Endometrium (tissue), 2 donors: ENCODE data around the gene CD19.
"Not testable (repeated sequence)": the region's sequence is repeated elsewhere in the genome, so short reads cannot be mapped to it uniquely, and the experiment has no call there.

ENCODE experiments used
- FAIRE-seq: peaks from 2 replicates; lab custom pipeline; 2012; peaks lifted over from hg19 to GRCh38; lab: Jason Lieb, UNC
- donor health status: control.
- donor health status: control.

Gene CD19

DNA sequence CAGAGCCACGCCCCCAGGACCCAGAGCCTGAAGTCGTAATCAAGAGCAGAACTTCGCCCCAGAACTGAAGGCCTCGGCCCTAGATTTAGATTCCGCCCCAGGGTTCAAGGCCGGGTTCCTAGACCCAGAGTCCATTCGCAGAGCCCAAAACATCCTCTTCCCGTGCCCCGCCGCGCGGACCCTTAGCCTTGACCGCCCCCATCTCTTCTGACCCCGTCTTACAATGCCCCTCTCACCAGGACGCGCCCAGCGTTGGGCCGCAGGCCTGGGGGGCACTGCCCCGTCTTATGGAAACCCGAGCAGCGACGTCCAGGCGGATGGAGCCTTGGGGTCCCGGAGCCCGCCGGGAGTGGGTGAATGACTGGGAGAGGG, 5.0 kb downstream of the CD19 start:
- FAIRE-seq, result no peak

DNA sequence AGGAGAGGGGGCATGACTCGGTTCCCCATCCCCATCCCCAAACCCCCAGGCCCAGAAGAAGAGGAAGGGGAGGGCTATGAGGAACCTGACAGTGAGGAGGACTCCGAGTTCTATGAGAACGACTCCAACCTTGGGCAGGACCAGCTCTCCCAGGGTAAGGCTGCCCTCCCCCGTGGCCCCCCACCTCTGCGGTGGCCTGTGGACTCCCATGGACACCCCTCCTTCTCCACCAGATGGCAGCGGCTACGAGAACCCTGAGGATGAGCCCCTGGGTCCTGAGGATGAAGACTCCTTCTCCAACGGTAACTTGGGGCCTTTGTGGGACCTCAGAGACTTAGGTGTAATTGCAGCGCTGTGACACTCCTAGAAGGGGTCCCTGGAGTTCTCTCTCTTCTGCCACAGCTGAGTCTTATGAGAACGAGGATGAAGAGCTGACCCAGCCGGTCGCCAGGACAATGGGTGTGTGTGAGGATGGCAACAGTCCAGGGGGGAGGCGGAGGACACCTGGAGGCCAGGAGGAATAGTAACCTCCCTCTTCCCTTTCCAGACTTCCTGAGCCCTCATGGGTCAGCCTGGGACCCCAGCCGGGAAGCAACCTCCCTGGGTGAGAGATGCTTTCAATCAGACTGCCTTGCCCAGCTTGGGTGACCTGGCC, 5.6 kb downstream of the CD19 start:
- no peak for FAIRE-seq

DNA sequence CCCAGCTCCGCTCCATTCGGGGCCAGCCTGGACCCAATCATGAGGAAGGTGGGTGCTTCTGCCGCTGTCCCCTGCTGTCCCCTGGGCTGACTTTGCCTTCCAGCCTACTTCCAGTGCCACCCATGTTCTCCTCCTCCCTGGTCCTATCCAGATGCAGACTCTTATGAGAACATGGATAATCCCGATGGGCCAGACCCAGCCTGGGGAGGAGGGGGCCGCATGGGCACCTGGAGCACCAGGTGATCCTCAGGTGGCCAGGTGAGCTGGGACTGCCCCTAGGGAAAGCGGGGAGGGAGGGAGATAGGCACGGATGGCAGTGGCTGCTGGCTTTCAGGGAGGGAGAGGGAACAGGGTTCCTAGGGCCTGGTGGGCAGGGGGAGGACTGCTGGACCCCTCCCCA, 7.0 kb downstream of the CD19 start:
- no peak for FAIRE-seq

DNA sequence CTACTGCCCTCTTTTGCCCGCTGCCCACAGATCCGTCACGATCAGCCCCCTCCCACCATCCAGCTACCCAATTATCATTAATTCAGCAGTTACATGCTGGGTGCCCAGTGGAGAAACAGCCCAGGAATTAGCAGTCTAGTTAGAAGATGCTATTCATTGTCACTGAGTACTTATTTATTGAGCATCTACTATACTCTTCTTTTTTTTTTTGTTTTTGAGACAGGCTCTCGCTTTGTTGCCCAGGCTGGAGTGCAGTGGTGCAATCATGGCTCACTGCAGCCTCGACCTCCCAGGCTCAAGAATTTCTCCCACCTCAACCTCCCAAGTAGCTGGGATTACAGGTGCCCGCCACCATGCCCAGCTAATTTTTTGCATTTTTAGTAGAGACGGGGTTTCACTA, 8.1 kb downstream of the CD19 start:
- not testable (repeated sequence) for FAIRE-seq

DNA sequence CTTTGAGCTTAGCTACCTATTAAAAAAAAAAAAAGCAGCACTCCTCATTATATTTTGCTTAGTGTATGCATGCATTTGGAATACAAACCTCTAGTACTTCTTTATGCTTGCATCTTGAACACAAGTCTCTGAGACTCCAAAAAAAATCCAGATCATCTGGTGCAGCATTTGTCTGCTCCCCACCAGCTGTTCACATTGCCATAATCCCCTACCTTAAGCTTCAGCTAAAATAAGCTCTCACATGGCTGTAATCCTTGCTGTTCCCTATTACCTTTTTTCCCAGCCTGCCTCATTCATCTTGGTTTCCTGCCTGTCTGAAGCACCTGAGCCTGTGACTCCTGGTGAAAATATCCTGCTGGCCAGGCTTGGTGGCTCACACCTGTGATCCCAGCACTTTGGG, 11.5 kb downstream of the CD19 start:
- no peak for FAIRE-seq

DNA sequence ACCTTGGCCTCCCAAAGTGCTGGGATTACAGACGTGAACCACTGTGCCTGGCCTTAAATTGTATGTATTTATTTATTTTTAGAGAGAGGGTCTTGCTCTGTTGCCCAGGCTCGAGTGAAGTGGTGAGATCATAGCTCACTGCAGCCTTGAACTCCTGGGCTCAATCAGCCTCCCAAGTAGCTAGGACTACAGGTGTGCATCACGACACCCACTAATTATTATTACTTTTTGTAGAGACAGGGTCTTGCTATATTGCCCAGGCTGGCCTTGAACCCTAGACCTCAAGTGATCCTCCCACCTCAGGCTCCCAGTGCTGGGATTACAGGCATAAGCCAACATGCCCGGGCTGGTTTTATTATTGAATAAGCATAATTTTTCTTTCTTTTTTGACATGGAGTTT, 14.9 kb downstream of the CD19 start:
- no peak for FAIRE-seq

DNA sequence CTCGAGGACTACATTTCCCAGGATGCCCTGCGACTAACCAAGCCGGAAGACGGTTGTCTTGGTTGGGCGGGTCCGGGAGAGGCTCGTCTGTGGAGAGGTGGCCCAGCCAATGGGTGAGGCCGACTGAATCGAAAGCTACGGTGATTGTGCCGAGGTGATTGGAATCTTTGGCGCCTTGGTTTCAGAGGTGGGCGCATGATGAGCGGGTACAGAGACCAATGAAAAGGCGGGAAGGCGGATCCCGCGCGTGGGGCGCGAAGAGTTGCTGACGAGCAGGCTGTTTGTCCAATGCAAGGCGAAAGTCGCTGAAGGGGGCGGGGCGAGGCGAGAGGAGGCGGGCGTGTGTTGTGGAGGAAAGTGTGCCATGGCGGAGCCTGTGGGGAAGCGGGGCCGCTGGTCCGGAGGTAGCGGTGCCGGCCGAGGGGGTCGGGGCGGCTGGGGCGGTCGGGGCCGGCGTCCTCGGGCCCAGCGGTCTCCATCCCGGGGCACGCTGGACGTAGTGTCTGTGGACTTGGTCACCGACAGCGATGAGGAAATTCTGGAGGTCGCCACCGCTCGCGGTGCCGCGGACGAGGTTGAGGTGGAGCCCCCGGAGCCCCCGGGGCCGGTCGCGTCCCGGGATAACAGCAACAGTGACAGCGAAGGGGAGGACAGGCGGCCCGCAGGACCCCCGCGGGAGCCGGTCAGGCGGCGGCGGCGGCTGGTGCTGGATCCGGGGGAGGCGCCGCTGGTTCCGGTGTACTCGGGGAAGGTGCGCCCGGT, 19.1 kb downstream of the CD19 start, which contains the start of gene NFATC2IP:
TSS of gene NFATC2IP (plus strand) at position 290 of the 762 bp plus-strand sequence. CDS start at position 365, 75 bp downstream.
- FAIRE-seq, result peak; percentile 99

DNA sequence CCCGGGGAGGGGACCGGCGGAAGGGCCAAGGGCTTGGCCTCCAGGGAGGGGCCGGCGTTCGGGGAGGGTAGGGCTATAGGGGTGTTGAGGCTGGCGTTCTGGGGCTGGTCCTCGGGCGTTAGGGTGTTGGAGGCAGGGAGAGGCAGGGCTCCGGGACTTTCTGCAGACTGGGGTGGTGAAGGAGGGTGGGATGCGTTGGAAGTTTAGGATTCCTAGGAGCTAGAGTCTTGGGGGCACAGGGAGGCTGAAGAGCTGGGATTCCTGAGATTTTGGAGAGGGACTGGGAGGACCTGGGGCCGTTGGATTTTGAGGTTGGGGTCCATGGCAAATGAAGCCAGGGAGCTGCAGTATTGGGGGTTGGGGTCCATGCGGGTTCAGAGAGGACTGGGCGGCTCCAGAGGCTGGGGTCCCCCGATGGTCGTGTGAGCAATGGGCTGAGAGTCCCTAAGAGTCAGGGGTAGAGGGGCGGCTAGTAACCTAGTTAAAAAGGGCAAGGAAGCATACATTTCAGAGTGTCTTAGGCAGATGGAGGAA, 19.7 kb downstream of the CD19 start:
- FAIRE-seq, result no peak

DNA sequence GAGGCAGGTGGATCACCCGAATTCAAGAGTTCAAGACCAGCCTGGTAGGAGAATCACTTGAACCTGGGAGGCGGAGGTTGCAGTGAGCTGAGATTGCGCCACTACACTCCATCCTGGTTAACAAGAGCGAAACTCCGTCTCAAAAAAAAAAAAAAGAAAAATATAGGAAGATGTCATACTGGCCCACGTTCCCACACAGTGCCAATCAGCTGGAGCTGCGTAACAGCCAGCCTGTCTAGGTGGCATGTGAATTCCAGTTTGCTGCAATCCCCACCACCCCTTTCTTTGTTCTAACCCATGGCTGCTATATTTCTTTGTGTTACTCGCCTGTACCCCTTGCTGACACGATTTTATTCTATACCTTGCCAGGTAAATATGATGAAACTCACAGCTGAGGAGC, 26.4 kb downstream of the CD19 start:
- FAIRE-seq, result no peak

DNA sequence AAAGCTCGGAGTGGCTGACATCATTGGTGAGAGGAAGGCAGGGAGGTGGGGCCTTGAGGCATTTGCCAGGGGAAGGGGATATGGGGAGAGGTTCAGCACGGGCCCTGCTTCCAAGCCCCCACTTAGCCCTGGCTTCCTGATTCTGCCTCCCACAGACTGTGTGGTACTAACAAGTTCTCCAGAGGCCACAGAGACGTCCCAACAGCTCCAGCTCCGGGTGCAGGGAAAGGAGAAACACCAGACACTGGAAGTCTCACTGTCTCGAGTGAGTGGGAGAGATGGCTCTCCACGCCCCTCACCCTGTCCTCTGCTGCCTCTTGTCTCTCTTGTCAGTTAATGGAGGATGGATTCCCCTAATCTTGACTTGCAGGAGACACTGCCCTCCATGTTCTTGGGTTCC, 27.1 kb downstream of the CD19 start:
- no peak for FAIRE-seq

DNA sequence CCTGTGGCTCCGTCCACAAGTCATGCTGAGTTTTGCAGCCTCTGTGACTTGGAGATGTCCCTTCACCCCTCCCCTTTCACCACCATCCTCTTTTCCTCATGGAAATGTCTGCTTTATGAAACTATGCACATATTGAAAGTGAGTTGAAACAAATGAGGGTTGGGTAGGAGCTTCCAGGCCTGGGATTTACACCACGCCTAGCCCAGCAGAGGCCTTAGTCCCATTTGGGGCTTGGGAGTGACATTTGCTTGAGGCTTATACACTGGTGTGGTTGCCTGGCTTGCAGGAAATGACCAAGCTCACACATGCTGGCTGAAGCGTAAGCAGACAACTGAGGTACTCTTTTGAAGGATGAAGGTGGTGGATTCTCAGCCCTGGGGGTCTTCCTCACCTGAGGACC, 32.3 kb downstream of the CD19 start:
- FAIRE-seq, result no peak

DNA sequence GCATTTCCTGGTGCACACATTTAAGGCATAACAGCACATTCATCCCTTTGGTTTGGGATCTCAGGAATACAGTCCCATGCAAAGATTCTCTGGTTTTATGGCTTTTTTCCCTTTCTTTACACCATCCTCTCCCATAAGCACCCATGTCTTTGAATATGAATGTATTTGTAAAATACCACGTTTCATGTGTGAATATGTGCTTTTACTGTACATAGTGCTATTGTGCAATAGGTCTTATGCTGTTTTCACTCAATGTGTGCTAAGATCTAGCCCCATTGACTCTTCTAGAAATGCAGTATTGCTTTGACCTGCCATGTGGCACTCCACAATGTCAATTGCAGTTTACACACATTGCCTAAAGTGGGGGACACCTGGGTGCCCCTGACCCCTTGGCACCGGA, 32.7 kb downstream of the CD19 start:
- no peak for FAIRE-seq

DNA sequence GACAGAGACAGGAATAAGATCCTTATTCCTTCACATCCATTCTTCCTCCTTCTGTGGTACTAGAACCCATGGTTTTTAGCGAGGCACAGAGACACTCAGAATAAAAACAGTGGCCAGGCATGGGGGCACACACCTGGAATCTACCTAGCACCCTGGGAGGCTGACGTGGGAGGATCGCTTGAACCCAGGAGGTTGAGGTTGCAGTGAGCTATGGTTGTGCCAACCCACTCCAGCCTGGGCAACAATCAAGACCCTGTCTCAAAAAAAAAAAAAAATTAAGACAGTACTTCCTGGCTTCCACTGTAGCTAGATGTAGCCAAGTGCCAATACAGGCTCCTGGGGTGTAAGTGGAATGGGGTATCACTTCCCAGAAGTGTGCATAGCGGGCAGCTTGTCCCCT, 35.4 kb downstream of the CD19 start:
- FAIRE-seq, result no peak

DNA sequence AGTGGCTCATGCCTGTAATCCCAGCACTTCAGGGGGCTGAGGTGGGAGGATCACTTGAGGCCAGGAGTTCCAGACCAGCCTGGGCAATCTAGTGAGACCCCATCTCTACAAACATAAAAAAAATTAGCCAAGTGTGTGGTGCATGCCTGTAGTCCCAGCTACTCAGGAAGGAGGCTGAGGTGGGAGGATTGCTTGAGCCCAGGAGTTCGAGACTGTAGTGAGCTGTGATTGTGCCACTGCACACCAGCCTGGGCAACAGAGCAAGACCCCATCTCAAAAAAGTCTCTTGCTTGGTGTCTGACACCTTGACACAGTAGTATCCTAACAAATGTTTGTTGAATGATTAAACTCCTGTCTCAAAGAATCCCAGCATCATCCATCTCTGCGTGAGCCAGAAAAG, 37.9 kb downstream of the CD19 start:
- FAIRE-seq, result not testable (repeated sequence)

DNA sequence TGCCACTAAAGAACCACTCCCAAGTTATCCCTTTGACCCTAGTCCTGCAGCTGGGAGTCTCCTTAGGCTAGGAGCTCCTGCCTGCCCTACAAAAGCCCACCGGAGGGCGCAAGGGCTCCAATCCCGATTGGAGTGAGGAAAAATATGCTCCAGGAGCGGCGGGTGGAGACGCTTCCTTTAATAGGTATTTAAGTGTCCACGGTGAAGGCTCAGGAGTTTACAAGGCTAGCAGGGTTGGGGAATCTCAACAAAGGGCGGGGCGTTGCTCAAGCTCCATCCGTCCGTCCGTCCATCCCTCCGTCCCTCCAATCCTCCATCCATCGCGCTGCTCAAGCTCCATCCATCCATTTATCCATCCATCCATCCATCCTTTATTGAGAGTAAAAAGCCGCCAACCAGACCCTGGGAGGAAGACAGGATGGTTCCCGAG, 42.3 kb downstream of the CD19 start:
- FAIRE-seq, result no peak

DNA sequence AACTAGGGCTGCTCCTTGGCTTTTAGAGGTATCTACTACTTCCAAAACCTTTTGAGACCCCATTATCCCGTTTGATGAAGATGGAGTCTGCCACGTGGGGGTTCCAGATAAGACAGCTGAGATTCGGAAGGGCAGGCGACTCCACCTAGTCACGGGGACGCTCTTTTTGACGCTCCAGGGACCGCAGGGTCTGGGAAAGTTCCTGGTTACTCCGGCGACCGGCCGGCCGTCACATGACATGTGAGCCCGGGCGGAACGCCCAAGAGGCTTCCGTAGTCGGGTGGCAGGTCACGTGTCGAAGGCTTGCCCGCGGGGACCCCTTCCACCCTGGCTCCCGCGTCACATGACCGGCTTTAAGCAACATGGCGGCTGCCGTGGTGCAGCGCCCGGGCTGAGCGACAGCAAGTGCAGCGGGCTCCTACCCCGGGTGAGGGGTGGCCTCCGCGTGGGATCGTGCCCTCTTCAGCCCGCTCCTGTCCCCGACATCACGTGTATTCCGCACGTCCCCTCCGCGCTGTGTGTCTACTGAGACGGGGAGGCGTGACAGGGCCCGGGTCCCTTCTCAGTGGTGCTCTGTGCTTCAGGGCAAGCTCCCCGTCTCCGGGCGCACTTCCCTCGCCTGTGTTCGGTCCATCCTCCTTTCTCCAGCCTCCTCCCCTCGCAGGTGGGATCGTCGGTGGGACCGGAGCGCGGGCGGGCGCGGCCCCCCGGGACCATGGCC, 42.8 kb downstream of the CD19 start, which contains the start of gene SPNS1:
TSS of gene SPNS1 (plus strand) at position 342 of the 721 bp plus-strand sequence. CDS start at position 716, 374 bp downstream.
- peak; percentile 23 for FAIRE-seq

DNA sequence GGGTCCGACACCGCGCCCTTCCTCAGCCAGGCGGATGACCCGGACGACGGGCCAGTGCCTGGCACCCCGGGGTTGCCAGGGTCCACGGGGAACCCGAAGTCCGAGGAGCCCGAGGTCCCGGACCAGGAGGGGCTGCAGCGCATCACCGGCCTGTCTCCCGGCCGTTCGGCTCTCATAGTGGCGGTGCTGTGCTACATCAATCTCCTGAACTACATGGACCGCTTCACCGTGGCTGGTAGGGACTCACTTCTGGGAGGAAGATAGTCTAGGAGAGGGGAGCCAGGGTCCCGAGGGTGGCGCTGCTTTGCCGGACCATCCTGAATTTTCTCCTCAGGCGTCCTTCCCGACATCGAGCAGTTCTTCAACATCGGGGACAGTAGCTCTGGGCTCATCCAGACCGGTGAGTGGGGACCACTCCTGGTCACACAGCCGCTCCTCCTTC, 43.4 kb downstream of the CD19 start:
- no peak for FAIRE-seq

DNA sequence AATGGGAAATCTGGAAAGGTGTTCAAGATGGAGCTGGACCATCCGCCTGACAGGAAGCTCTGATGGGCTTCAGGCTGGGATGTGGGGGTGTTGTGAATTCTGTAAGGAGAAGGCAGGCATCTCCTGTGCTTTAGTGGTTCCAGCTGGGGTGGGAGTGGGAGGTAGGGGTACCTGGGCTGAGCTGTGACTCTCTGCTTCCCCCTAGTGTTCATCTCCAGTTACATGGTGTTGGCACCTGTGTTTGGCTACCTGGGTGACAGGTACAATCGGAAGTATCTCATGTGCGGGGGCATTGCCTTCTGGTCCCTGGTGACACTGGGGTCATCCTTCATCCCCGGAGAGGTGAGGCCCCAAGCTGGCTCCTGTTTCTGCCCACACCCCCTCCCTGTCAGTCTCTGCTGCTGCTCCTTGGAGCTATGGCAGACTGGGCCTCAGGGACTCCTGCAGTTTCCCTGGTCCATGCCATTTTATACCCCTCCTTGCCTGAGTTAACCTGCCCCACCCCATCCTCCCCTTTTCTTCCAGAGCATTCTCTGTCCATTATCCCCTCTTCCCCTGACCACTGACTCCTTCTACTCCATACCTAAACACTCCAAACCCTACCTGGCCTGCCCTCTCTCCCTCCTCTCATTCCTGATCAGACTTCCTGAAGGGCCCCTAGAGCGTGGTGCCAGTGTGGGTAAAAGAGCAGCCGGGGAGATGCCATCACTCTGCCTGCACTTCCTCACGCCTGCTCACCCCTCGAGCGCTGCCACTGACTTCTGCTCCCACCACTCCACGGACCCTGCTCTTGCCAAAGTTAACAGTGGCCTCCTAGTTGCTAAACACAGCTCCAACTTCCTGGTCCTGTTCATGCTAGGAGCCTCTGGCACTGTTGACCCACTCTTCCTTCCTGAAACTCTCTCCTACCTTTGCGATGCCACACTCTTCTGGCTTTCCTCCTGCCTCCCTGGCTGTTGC, 46.2 kb downstream of the CD19 start:
- FAIRE-seq, result no peak

DNA sequence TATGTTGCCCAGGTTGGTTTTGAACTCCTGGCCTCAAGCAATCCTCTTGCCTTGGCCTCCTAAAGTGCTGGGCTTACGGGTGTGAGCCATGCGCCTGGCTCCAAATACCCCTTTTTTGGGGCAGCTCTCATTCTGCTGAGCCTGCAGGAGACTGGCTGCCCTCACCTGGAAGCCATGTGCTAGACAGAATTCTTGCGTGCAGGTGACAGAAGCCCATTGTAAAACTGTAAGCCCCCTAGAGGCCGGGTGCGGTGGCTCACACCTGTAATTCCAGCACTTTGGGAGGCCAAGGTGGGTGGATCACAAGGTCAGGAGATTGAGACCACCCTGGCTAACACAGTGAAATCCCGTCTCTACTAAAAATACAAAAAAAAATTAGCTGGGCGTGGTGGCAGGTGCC, 48.6 kb downstream of the CD19 start:
- FAIRE-seq, result not testable (repeated sequence)

DNA sequence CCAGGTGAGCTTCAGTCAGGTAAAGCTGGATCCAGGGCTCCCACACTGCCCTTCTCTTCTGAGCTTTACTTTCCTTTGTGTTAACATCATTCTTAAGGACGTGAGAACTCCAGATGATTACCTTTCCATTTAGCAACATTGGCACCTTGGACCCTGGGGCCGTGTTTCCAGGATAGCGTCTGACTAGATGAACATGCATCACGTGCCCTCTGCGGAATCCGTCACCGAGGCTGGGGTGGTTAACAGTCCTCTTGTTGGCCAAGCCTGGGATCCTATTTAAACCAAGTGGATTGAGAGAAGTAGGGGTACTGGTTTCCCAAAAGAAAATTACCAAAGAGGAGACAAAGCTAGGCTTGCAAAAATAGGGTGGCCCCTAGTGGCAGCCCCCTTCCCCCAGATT, 49.2 kb downstream of the CD19 start:
- no peak for FAIRE-seq

DNA sequence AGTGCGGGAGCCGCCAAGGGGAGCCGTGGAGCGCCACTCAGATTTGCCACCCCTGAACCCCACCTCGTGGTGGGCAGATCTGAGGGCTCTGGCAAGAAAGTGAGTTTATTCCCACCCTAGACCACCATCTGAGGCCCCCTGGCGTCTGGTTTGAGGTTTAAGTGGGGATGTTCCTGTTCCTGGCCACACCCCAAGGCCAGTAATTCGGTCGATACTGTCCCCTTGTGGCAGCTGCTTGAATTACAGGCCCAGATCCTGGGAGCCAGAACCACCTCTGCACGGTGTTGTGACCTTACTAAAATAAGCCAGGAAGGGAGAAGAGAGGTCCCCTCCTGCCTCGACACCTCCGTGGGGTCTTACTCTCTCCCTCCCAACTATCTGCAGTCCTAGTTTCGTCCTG, 49.7 kb downstream of the CD19 start:
- FAIRE-seq, result no peak

DNA sequence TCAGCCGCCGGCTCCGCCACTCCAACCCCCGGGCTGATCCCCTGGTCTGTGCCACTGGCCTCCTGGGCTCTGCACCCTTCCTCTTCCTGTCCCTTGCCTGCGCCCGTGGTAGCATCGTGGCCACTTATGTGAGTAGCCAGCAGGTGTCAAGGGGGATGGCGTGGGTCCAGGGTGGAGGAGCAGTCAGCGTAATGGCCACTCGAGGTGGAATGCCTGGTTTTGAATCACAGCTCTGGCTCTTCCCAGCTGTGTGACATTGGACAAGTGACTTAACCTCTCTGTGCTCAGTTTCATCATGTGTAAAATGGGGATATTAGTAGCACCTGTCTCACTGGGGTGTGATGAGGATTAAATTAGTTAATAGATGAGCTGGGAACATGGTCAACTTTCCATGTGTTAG, 50.6 kb downstream of the CD19 start:
- FAIRE-seq, result no peak
